Measurements from ENCODE around the gene LHX4.

LHX4 gene

GRCh38 chr1:180224902-180225301 is 5.2 kb upstream of the LHX4 start:
- no peak for TF ChIP-seq CTCF (IDR thresholded peaks at IDR 0.05)

GRCh38 chr1:180225403-180225802 is 4.7 kb upstream of the LHX4 start:
- DNase-seq (ENCODE audit: low spot score): no peak
- Histone ChIP-seq H3K4me3 (no peak overlapping the region), H3K27ac (no peak overlapping the region)
- TF ChIP-seq CTCF (IDR thresholded peaks at IDR 0.05): no peak

More at GRCh38 chr1:180224902-180225301, 5.2 kb upstream of the LHX4 start:
- no peak overlapping the region for H3K4me3 ChIP-seq
- DNase-seq (ENCODE audit: low spot score): no peak
- H3K27ac ChIP-seq: no peak overlapping the region

- Histone ChIP-seq H3K27ac (no peak overlapping the region), H3K4me3 (no peak overlapping the region)
- no peak for DNase-seq (ENCODE audit: low spot score)
- no peak for TF ChIP-seq CTCF (IDR thresholded peaks at IDR 0.05)
Observed at GRCh38 chr1:180227861-180228647, 2.0 kb upstream of the LHX4 start.

GRCh38 chr1:180228648-180229482 is 1.2 kb upstream of the LHX4 start:
- DNase-seq (ENCODE audit: low spot score): no peak
- TF ChIP-seq CTCF (IDR thresholded peaks at IDR 0.05): no peak
- H3K4me3 ChIP-seq: peak overlapping the region; percentile 72
- H3K27ac ChIP-seq: no peak overlapping the region

GRCh38 chr1:180230416-180230790 is 339 bp downstream of the LHX4 start:
- Histone ChIP-seq H3K4me3 (peak overlapping the region; percentile 72), H3K27ac (no peak overlapping the region)
- no peak for DNase-seq (ENCODE audit: low spot score)
- no peak for TF ChIP-seq CTCF (IDR thresholded peaks at IDR 0.05)

GRCh38 chr1:180230791-180231505 is 884 bp downstream of the LHX4 start:
- Histone ChIP-seq H3K27ac (no peak overlapping the region), H3K4me3 (peak overlapping the region; percentile 72)
- TF ChIP-seq CTCF (IDR thresholded peaks at IDR 0.05): no peak
- DNase-seq (ENCODE audit: low spot score): no peak

Data from coronary artery (tissue), 2 donors.